Stimulated activated naive B cell treated with anti-CD40 and anti-IgM and Interleukin-4, amounts not matched to agents 10 μg/mL and 1 μg/mL and 100 μg/mL, for 72 hours (primary cell): ENCODE data around the gene TRIM23.
A peak's percentile ranks its signal among the peaks of the same experiment; 100 is the strongest.
"Not testable (repeated sequence)": the region's sequence is repeated elsewhere in the genome, so short reads cannot be mapped to it uniquely, and the experiment has no call there.

Experiments used
- ATAC-seq, 2 donors: fragments of 150-1000 bp; cut with Tn5 transposase; replicated peaks; 2 replicates each; pipeline ENCODE4 v1.10.0; 2021; ENCODE audit warnings: moderate library complexity in 1 of 2
- DNase-seq: peaks from one replicate; pipeline ENCODE4 v3.0.0; 2021
- H3K27ac Mint-ChIP-seq: one replicate; pipeline ENCODE4 v1.8.0; 2022; ENCODE audit warnings: mild to moderate bottlenecking, mixed read lengths
- H3K27me3 Mint-ChIP-seq, 2 donors: one replicate each; pipeline ENCODE4 v1.8.0; 2022; ENCODE audit warnings: mixed read lengths in 2 of 2
- H3K36me3 Mint-ChIP-seq, 2 donors: one replicate each; pipeline ENCODE4 v1.8.0; 2022; ENCODE audit warnings: mixed read lengths in 2 of 2, mild to moderate bottlenecking in 1 of 2
- H3K4me1 Mint-ChIP-seq, 2 donors: one replicate each; pipeline ENCODE4 v1.8.0; 2022; ENCODE audit warnings: mixed read lengths in 2 of 2, mild to moderate bottlenecking in 1 of 2
- H3K4me3 Mint-ChIP-seq, 2 donors: one replicate each; pipeline ENCODE4 v1.8.0; 2022; ENCODE audit warnings: mild to moderate bottlenecking in 2 of 2, mixed read lengths in 2 of 2, moderate library complexity in 1 of 2
- H3K9me3 Mint-ChIP-seq, 2 donors: one replicate each; pipeline ENCODE4 v1.8.0; 2022; ENCODE audit warnings: mixed read lengths in 2 of 2, mild to moderate bottlenecking in 1 of 2

Gene TRIM23

DNA sequence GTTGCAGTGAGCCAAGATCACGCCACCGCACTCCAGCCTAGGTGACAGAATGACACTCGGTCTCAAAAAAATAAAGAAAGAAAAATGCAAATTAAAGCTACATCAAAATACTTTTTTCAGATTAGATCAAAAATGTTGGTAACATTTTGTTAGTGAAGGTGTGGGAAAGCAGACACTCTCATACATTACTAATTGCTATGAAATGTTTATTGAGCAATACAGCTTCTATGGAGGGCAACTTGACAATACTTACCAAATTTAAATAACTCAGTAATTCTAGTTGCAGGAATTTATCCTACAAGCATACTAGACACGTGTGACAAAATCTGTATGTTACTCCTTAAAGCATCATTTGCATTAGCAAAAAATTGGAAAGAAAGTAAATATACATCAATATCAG, 4.1 kb downstream of the TRIM23 start:
- peaks cover 15 to 21% of the 10 kb centered on the region in 2 donors for H3K4me1 Mint-ChIP-seq
- DNase-seq (no peak), ATAC-seq (no peak)
- no peaks in the 10 kb centered on the region for H3K9me3 Mint-ChIP-seq
- H3K36me3 Mint-ChIP-seq = peaks cover 4 to 14% of the 10 kb centered on the region in 2 donors
- H3K27ac Mint-ChIP-seq = no peak overlapping the region
- H3K27me3 Mint-ChIP-seq = no peaks in the 10 kb centered on the region
- no peak overlapping the region for H3K4me3 Mint-ChIP-seq

DNA sequence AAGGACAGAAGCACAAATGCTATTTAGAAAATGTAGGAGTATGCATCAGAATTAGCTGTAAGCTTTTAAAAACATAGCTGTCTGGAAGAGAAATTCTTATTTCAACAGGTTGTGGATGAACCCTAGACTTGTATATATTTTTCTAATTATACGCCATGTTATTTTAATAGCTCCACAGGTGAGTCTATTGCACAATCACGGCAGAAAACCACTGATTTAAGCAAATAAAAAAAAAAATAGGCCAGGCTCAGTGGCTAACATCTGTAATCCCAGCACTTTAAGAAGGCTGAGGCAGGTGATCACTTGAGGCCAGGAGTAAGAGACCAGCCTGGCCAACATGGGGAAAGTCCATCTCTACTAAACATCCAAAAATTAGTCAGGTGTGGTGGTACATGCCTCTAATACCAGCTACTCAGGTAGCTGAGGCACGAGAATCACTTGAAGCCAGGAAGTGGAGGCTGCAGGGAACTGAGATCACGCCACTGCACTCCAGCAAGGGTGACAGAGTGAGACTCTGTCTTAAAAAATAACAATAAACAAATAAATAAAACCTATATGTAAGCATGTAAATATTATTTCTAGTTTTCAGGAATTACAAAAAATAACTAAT, 11.7 kb downstream of the TRIM23 start:
- H3K36me3 Mint-ChIP-seq = peaks cover 22 to 55% of the 10 kb centered on the region in 2 donors
- no peak overlapping the region for H3K27ac Mint-ChIP-seq
- no peak for ATAC-seq
- no peak for DNase-seq
- no peaks in the 10 kb centered on the region for H3K9me3 Mint-ChIP-seq
- H3K27me3 Mint-ChIP-seq = no peaks in the 10 kb centered on the region
- H3K4me3 Mint-ChIP-seq = no peak overlapping the region
- peaks cover 3 to 6% of the 10 kb centered on the region in 2 donors for H3K4me1 Mint-ChIP-seq

DNA sequence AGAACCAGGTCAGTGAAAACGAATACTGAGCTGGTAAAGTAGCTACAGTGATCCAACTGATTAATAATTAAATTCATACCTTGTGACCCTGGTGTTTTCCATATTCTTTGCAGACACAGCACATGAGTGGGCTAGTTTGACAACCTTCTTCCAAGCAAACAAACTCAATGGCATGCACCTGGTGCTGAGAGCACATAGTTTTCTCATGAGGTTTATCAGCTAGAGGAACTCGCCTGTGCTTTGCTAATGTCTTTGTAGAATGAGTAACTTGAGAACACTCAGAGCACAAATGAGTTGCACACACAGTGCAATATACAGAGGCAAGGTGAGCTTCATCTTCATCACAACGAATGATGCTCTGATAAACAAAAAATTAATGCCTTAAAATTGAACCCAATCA, 12.6 kb downstream of the TRIM23 start:
- H3K36me3 Mint-ChIP-seq = peaks cover 22 to 60% of the 10 kb centered on the region in 2 donors
- DNase-seq (no peak), ATAC-seq (no peak)
- no peaks in the 10 kb centered on the region for H3K9me3 Mint-ChIP-seq
- H3K4me1 Mint-ChIP-seq = peaks cover 3 to 6% of the 10 kb centered on the region in 2 donors
- no peak overlapping the region for H3K4me3 Mint-ChIP-seq
- H3K27me3 Mint-ChIP-seq = no peaks in the 10 kb centered on the region
- no peak overlapping the region for H3K27ac Mint-ChIP-seq

GRCh38 chr5:65601761-65602160, 22.4 kb downstream of the TRIM23 start:
- Mint-ChIP-seq H3K9me3 (peaks cover 10 to 22% of the 10 kb centered on the region in 2 donors), H3K4me1 (peaks cover 15 to 20% of the 10 kb centered on the region in 2 donors), H3K36me3 (peaks cover 48 to 67% of the 10 kb centered on the region in 2 donors)
- H3K27me3 Mint-ChIP-seq, DNase-seq, H3K4me3 Mint-ChIP-seq, H3K27ac Mint-ChIP-seq, ATAC-seq: not testable (repeated sequence)

- DNase-seq (no peak), ATAC-seq (no peak)
- no peak overlapping the region for H3K4me3 Mint-ChIP-seq
- no peaks in the 10 kb centered on the region for H3K27me3 Mint-ChIP-seq
- H3K4me1 Mint-ChIP-seq = no peaks in the 10 kb centered on the region
- H3K36me3 Mint-ChIP-seq = peaks cover 16 to 19% of the 10 kb centered on the region in 2 donors
- H3K27ac Mint-ChIP-seq = no peak overlapping the region
- no peaks in the 10 kb centered on the region for H3K9me3 Mint-ChIP-seq
These were observed 35.4 kb downstream of the TRIM23 start for GRCh38 chr5:65588694-65589093.

GRCh38 chr5:65577141-65577540, 47.0 kb downstream of the TRIM23 start:
- no peak overlapping the region for H3K4me3 Mint-ChIP-seq
- no peaks in the 10 kb centered on the region for H3K27me3 Mint-ChIP-seq
- ATAC-seq (no peak), DNase-seq (no peak)
- no peak overlapping the region for H3K27ac Mint-ChIP-seq
- peaks cover 27 to 49% of the 10 kb centered on the region in 2 donors for H3K36me3 Mint-ChIP-seq
- H3K9me3 Mint-ChIP-seq = no peaks in the 10 kb centered on the region
- H3K4me1 Mint-ChIP-seq = peaks cover 4 to 10% of the 10 kb centered on the region in 2 donors

GRCh38 chr5:65570598-65571226, 53.4 kb downstream of the TRIM23 start:
- no peak for DNase-seq
- Mint-ChIP-seq H3K4me1 (peaks cover 12 to 22% of the 10 kb centered on the region in 2 donors), H3K36me3 (peaks cover 17 to 41% of the 10 kb centered on the region in 2 donors), H3K27me3 (no peaks in the 10 kb centered on the region), H3K4me3 (no peak overlapping the region), H3K9me3 (no peaks in the 10 kb centered on the region), H3K27ac (no peak overlapping the region)
- no peak for ATAC-seq

DNA sequence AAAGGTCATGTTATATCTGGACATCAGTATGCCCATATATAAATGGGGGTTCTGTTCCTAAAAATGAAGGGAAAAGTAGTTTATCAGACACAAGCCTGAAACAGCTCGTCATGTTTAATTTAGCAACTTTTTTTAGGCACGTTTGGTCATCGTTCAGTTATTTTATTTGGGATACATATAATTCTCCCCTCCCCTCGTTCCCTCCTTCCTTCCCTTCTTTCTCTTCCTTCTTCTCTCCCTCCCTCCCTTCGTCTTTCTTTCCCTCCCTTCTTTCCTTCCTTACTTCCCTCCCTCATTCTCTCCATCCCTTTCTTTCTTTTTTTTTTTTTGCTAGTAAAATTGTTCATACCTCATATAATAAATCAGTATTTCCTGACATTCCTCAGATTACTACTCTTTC, 57.6 kb downstream of the TRIM23 start:
- Mint-ChIP-seq H3K27ac (peak overlapping the region; percentile 25), H3K4me3 (no peak overlapping the region), H3K9me3 (no peaks in the 10 kb centered on the region), H3K4me1 (peaks cover 21 to 35% of the 10 kb centered on the region in 2 donors), H3K27me3 (no peaks in the 10 kb centered on the region), H3K36me3 (peaks cover 9 to 11% of the 10 kb centered on the region in 2 donors)
- ATAC-seq (no peak), DNase-seq (no peak)

DNA sequence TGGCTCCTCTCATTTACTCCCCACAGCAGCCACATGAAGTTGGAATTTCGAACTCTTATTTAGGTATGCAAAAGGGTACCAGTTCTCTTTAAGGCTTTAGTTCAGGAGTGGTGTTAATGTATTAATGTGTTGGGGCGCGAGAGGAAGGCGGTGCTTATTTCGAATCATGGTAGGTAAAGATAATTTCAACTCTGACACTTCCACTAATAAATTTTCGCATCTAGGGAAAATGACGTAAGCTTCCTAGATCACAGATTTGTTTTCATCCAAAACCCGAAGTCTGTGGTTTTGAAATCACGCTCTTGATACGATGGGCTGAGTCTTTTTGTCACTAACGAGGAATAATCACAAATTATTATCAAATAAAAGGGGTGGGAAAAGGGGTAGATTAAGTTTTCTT, 60.4 kb downstream of the TRIM23 start:
- H3K4me3 Mint-ChIP-seq = peak overlapping the region; percentile 96
- H3K27ac Mint-ChIP-seq = peak overlapping the region; percentile 98
- no peak for DNase-seq
- H3K27me3 Mint-ChIP-seq = no peaks in the 10 kb centered on the region
- ATAC-seq = no peak
- H3K4me1 Mint-ChIP-seq = peaks cover 21 to 35% of the 10 kb centered on the region in 2 donors
- H3K36me3 Mint-ChIP-seq = peaks cover 9 to 11% of the 10 kb centered on the region in 2 donors
- no peaks in the 10 kb centered on the region for H3K9me3 Mint-ChIP-seq

GRCh38 chr5:65562731-65563701, 61.1 kb downstream of the TRIM23 start, which contains the start of the genes CENPK and PPWD1:
Gene CENPK (minus strand): TSS chr5:65563168. CDS start chr5:65554907, 8,261 bp downstream.
Gene PPWD1 (plus strand): TSS chr5:65563296. CDS start chr5:65563311, 15 bp downstream.
- Mint-ChIP-seq H3K9me3 (no peaks in the 10 kb centered on the region), H3K4me1 (peaks cover 21 to 35% of the 10 kb centered on the region in 2 donors), H3K36me3 (peaks cover 8 to 16% of the 10 kb centered on the region in 2 donors), H3K27ac (peak within 1 kb of the TSS; percentile 98), H3K4me3 (peak within 1 kb of the TSS; percentile 96), H3K27me3 (no peaks in the 10 kb centered on the region)
- DNase-seq = peak; percentile 93
- peak; percentile 99 for ATAC-seq

DNA sequence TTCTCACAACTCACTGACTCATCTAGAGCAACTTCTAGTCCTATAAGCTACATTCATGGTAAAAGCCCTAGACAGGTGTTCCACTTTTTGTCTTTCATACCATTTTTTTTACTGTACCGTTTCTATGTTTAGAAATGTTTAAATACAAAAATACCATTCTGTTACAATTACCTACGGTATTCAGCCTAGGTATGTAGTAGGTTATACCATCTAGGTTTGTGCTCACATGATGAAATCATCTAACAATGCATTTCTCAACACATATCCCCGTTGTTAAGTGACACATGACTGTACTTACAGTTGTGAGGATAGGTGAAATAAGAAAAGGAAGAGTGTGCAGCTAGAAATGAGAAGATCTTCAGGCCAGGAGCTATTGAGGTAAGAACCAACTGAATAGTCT, 67.4 kb downstream of the TRIM23 start:
- Mint-ChIP-seq H3K4me1 (no peaks in the 10 kb centered on the region), H3K36me3 (peaks cover 4 to 21% of the 10 kb centered on the region in 2 donors), H3K4me3 (no peak overlapping the region), H3K27ac (no peak overlapping the region), H3K27me3 (no peaks in the 10 kb centered on the region), H3K9me3 (no peaks in the 10 kb centered on the region)
- ATAC-seq = no peak
- DNase-seq = no peak

DNA sequence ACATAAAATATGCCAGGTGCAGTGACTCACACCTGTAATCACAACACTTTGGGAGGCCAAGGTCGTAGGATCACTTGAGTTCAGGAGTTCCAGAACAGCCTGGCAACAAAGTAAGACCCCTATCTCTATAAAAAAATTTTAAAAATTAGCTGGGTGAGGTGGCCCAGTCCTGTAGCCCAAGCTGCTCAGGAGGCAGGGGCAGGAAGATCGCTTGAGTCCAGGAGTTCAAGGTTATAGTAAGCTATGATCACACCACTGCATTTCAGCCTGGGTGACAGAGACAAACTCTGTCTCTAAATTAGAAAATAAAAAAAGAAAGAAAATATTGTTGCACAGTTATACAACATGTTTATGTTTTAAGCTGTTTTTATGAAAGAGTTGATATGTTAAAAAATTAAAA, 68.0 kb downstream of the TRIM23 start:
- H3K36me3 Mint-ChIP-seq = peaks cover 4 to 21% of the 10 kb centered on the region in 2 donors

DNA sequence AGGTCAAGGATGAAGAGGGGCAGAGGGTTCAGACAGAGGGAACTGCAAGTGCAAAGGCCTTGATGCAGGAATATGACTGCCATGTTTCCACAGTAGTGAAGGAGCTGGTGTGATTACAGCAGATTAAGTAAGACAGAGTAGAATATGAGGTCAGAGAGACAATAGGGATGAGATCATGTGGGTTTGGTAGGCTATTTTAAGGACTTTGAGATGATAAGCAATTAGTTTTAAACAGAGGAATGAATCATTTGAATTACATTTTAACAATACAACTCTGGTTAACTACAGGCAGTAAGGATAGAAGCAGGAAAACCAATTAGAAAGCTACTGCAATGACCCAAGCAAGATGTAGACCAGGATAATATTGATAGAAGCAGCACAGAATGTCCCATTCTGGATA, 68.8 kb downstream of the TRIM23 start:
- no peaks in the 10 kb centered on the region for H3K27me3 Mint-ChIP-seq
- ATAC-seq = no peak
- H3K36me3 Mint-ChIP-seq = peaks cover 4 to 21% of the 10 kb centered on the region in 2 donors
- no peak for DNase-seq
- no peaks in the 10 kb centered on the region for H3K9me3 Mint-ChIP-seq
- no peaks in the 10 kb centered on the region for H3K4me1 Mint-ChIP-seq
- no peak overlapping the region for H3K27ac Mint-ChIP-seq
- H3K4me3 Mint-ChIP-seq = no peak overlapping the region

More for the DNA sequence above, 68.0 kb downstream of the TRIM23 start:
- DNase-seq (no peak), ATAC-seq (no peak)
- Mint-ChIP-seq H3K4me3 (no peak overlapping the region), H3K4me1 (no peaks in the 10 kb centered on the region), H3K27ac (no peak overlapping the region), H3K27me3 (no peaks in the 10 kb centered on the region), H3K9me3 (no peaks in the 10 kb centered on the region)

DNA sequence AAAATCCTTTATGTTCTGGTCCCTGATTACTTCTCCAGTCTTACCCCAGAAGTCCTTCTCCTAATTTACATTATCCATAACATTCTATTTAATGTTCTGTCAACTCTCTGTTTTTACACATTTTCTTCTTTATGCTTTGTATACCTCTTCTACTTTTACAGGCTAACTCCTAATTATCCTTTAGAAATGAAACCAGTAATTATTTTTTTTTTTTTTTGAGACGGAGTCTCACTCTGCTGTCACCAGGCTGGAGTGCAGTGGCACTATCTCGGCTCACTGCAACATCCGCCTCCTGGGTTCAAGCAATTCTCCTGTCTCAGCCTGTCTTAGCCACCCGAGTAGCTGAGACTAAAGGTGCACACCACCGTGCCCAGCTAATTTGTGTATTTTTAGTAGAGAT, 70.2 kb downstream of the TRIM23 start:
- ATAC-seq (no peak), DNase-seq (no peak)
- Mint-ChIP-seq H3K27me3 (no peaks in the 10 kb centered on the region), H3K4me1 (no peaks in the 10 kb centered on the region), H3K36me3 (peaks cover 8 to 26% of the 10 kb centered on the region in 2 donors), H3K9me3 (no peaks in the 10 kb centered on the region), H3K27ac (no peak overlapping the region), H3K4me3 (no peak overlapping the region)
